IPS-18a (cell line): Measurements from ENCODE around the gene INSYN1.

Experiments
- H3K27ac ChIP-seq: one replicate; pipeline ENCODE4 v1.5.1; 2013; ENCODE audit warnings: low read length
- H3K27me3 ChIP-seq: one replicate; pipeline ENCODE4 v1.6.1; 2013; ENCODE audit warnings: mild to moderate bottlenecking, low read length; ENCODE audit not compliant: control insufficient read depth, insufficient read depth
- H3K36me3 ChIP-seq: one replicate; pipeline ENCODE4 v1.6.1; 2013; ENCODE audit warnings: low read depth, low read length; ENCODE audit not compliant: control insufficient read depth
- H3K4me1 ChIP-seq: one replicate; pipeline ENCODE4 v1.6.1; 2013; ENCODE audit warnings: low read depth, low read length; ENCODE audit not compliant: control insufficient read depth
- H3K4me3 ChIP-seq: one replicate; pipeline ENCODE4 v1.5.1; 2013; ENCODE audit warnings: low read length
- H3K9ac ChIP-seq: one replicate; pipeline ENCODE4 v1.6.1; 2013; ENCODE audit warnings: mild to moderate bottlenecking, low read length, moderate library complexity
- H3K9me3 ChIP-seq: one replicate; pipeline ENCODE4 v1.6.1; 2013; ENCODE audit warnings: low read depth, low read length; ENCODE audit not compliant: control insufficient read depth

Gene INSYN1

GRCh38 chr15:73722425-73722824 lies 30.7 kb downstream of the INSYN1 start:
- no peak overlapping the region for H3K9ac ChIP-seq

GRCh38 chr15:73718694-73719093 lies 34.5 kb downstream of the INSYN1 start:
- Histone ChIP-seq H3K9ac (no peak overlapping the region), H3K4me1 (no peaks in the 10 kb centered on the region), H3K27me3 (no peaks in the 10 kb centered on the region), H3K9me3 (no peaks in the 10 kb centered on the region), H3K36me3 (peaks cover under 1% of the 10 kb centered on the region), H3K4me3 (no peak overlapping the region), H3K27ac (no peak overlapping the region)

More at GRCh38 chr15:73722425-73722824, 30.7 kb downstream of the INSYN1 start:
- Histone ChIP-seq H3K27ac (no peak overlapping the region), H3K4me1 (no peaks in the 10 kb centered on the region), H3K36me3 (no peaks in the 10 kb centered on the region), H3K27me3 (no peaks in the 10 kb centered on the region), H3K4me3 (no peak overlapping the region), H3K9me3 (no peaks in the 10 kb centered on the region)

GRCh38 chr15:73717802-73718201 lies 35.3 kb downstream of the INSYN1 start:
- Histone ChIP-seq H3K4me1 (no peaks in the 10 kb centered on the region), H3K36me3 (peaks cover 10% of the 10 kb centered on the region), H3K4me3 (no peak overlapping the region), H3K27me3 (no peaks in the 10 kb centered on the region), H3K27ac (no peak overlapping the region), H3K9me3 (no peaks in the 10 kb centered on the region), H3K9ac (no peak overlapping the region)

- H3K4me1 ChIP-seq = no peaks in the 10 kb centered on the region
- no peak overlapping the region for H3K9ac ChIP-seq
These were observed 35.9 kb downstream of the INSYN1 start for GRCh38 chr15:73717206-73717605.

GRCh38 chr15:73716417-73716816 lies 36.7 kb downstream of the INSYN1 start:
- H3K27ac ChIP-seq = no peak overlapping the region
- H3K4me3 ChIP-seq = no peak overlapping the region
- no peaks in the 10 kb centered on the region for H3K9me3 ChIP-seq
- H3K9ac ChIP-seq = no peak overlapping the region
- no peaks in the 10 kb centered on the region for H3K4me1 ChIP-seq
- H3K36me3 ChIP-seq = peaks cover 18% of the 10 kb centered on the region
- H3K27me3 ChIP-seq = no peaks in the 10 kb centered on the region

More at GRCh38 chr15:73717206-73717605, 35.9 kb downstream of the INSYN1 start:
- H3K36me3 ChIP-seq = peaks cover 16% of the 10 kb centered on the region
- no peak overlapping the region for H3K4me3 ChIP-seq
- H3K9me3 ChIP-seq = no peaks in the 10 kb centered on the region
- no peaks in the 10 kb centered on the region for H3K27me3 ChIP-seq
- H3K27ac ChIP-seq = no peak overlapping the region

GRCh38 chr15:73715417-73715816 lies 37.7 kb downstream of the INSYN1 start:
- no peak overlapping the region for H3K27ac ChIP-seq
- no peak overlapping the region for H3K9ac ChIP-seq
- H3K27me3 ChIP-seq = no peaks in the 10 kb centered on the region
- H3K4me1 ChIP-seq = no peaks in the 10 kb centered on the region
- no peaks in the 10 kb centered on the region for H3K9me3 ChIP-seq
- peaks cover 21% of the 10 kb centered on the region for H3K36me3 ChIP-seq
- no peak overlapping the region for H3K4me3 ChIP-seq

- no peak overlapping the region for H3K27ac ChIP-seq
- no peak overlapping the region for H3K9ac ChIP-seq
- H3K9me3 ChIP-seq = no peaks in the 10 kb centered on the region
- peaks cover 26% of the 10 kb centered on the region for H3K36me3 ChIP-seq
- no peaks in the 10 kb centered on the region for H3K4me1 ChIP-seq
- no peaks in the 10 kb centered on the region for H3K27me3 ChIP-seq
- no peak overlapping the region for H3K4me3 ChIP-seq
These were observed 38.4 kb downstream of the INSYN1 start for GRCh38 chr15:73714695-73715301.

GRCh38 chr15:73712107-73712506 lies 41.0 kb downstream of the INSYN1 start:
- Histone ChIP-seq H3K9me3 (no peaks in the 10 kb centered on the region), H3K36me3 (peaks cover 49% of the 10 kb centered on the region), H3K9ac (no peak overlapping the region), H3K4me1 (no peaks in the 10 kb centered on the region), H3K4me3 (no peak overlapping the region), H3K27me3 (no peaks in the 10 kb centered on the region), H3K27ac (no peak overlapping the region)

GRCh38 chr15:73711526-73711925 lies 41.6 kb downstream of the INSYN1 start:
- no peak overlapping the region for H3K4me3 ChIP-seq
- no peaks in the 10 kb centered on the region for H3K4me1 ChIP-seq
- H3K9me3 ChIP-seq = no peaks in the 10 kb centered on the region
- no peaks in the 10 kb centered on the region for H3K27me3 ChIP-seq
- peaks cover 53% of the 10 kb centered on the region for H3K36me3 ChIP-seq
- no peak overlapping the region for H3K27ac ChIP-seq
- H3K9ac ChIP-seq = no peak overlapping the region

- H3K27me3 ChIP-seq = no peaks in the 10 kb centered on the region
- H3K4me1 ChIP-seq = no peaks in the 10 kb centered on the region
- H3K27ac ChIP-seq = no peak overlapping the region
- H3K9ac ChIP-seq = no peak overlapping the region
- H3K36me3 ChIP-seq = peaks cover 59% of the 10 kb centered on the region
- no peaks in the 10 kb centered on the region for H3K9me3 ChIP-seq
- no peak overlapping the region for H3K4me3 ChIP-seq
These were observed 42.8 kb downstream of the INSYN1 start for GRCh38 chr15:73710321-73710720.

GRCh38 chr15:73709686-73710085 lies 43.5 kb downstream of the INSYN1 start:
- Histone ChIP-seq H3K4me1 (no peaks in the 10 kb centered on the region), H3K9ac (no peak overlapping the region), H3K27ac (no peak overlapping the region), H3K36me3 (peaks cover 63% of the 10 kb centered on the region), H3K27me3 (no peaks in the 10 kb centered on the region), H3K9me3 (no peaks in the 10 kb centered on the region), H3K4me3 (no peak overlapping the region)

- Histone ChIP-seq H3K36me3 (peaks cover 63% of the 10 kb centered on the region), H3K27ac (no peak overlapping the region), H3K9ac (no peak overlapping the region), H3K27me3 (no peaks in the 10 kb centered on the region), H3K4me1 (no peaks in the 10 kb centered on the region), H3K9me3 (no peaks in the 10 kb centered on the region), H3K4me3 (no peak overlapping the region)
These were observed 43.9 kb downstream of the INSYN1 start for GRCh38 chr15:73709241-73709640.
